Adrenal gland (tissue), 12 donors: ENCODE results near the gene GRM8. TPM values are rescaled to one million over a fixed set of nuclear protein-coding genes. Genes with fewer than 3 reads are reported as not detected.

Source experiments
- DNase-seq, 7 donors: peaks; one replicate each; pipeline ENCODE4 v3.0.0-alpha.2; 2019 to 2020
- H3K27ac ChIP-seq, 5 donors: fragments of 200-600 bp; sonication (generic) in 4 of 5; 1 replicate in 3 of 5; 2 replicates in 2 of 5; pipeline versions ENCODE4 v1.5.1 to v1.8.0; 2016 to 2020; ENCODE audit warnings: mild to moderate bottlenecking in 1 of 5
- H3K27me3 ChIP-seq: fragments of 200-600 bp; 2 replicates; pipeline ENCODE4 v1.8.0; 2021
- H3K36me3 ChIP-seq, 2 donors: fragments of 200-600 bp; replicated peaks in 1 of 2; 1 replicate in 1 of 2; 2 replicates in 1 of 2; pipeline versions ENCODE4 v1.5.1 to v1.8.0; 2018 to 2022
- H3K4me1 ChIP-seq, 2 donors: fragments of 200-600 bp; replicated peaks in 1 of 2; 1 replicate in 1 of 2; 2 replicates in 1 of 2; pipeline versions ENCODE4 v1.5.1 to v1.8.0; 2018 to 2021
- H3K4me3 ChIP-seq, 4 donors: fragments of 200-600 bp; sonication (generic) in 3 of 4; one replicate each; pipeline ENCODE4 v1.5.1; 2016 to 2018
- H3K9me3 ChIP-seq, 3 donors: fragments of 200-600 bp; sonication (generic) in 1 of 3; replicated peaks in 1 of 3; 1 replicate in 2 of 3; 2 replicates in 1 of 3; pipeline versions ENCODE4 v1.5.1 to v1.8.0; 2016 to 2021
- CTCF ChIP-seq, 6 experiments: fragments of 450-650 bp in 4 of 6; fragments of 200-600 bp in 2 of 6; sonication (generic) in 1 of 6; IDR thresholded peaks; 1 replicate in 5 of 6; 2 replicates in 1 of 6; pipeline versions ENCODE4 v1.5.1 to v1.8.0; 2016 to 2021; ENCODE audit warnings: antibody characterized with exemption in 6 of 6, mild to moderate bottlenecking in 2 of 6, moderate library complexity in 1 of 6
- POLR2A ChIP-seq, 2 donors: fragments of 450-650 bp; IDR thresholded peaks; one replicate each; pipeline ENCODE4 v1.6.1; 2017; ENCODE audit warnings: antibody characterized with exemption in 2 of 2, mild to moderate bottlenecking in 2 of 2, moderate library complexity in 1 of 2
- WGBS, 4 donors: extraction: QIAGEN DNeasy Blood & Tissue Kit in 2 of 4; methylation state at CpG; one replicate each; pipeline versions ENCODE4 v1.1.5 to v1.1.7; 2013 to 2017; 5-methylcytosine and 5-hydroxymethylcytosine counted together
- intact Hi-C, 2 donors: fragments of 100-400 bp; cut with DNase I; formaldehyde crosslinking; loops; one replicate each; pipeline versions ENCODE4 v1.14.1 to v1.15.0; 2022 to 2023
- polyA plus RNA-seq, 3 donors: library from polyadenylated mRNA; stranded (reverse); fragments of 200-250 nt in 2 of 3; fragments of 350-450 nt in 1 of 3; fragmentation: Illumina TruSeq in 1 of 3; extraction: RNeasy Lipid Tissue Mini Kit (QIAGEN cat#74804) in 1 of 3; gene quantifications; one replicate each; pipeline ENCODE4 v1.2.3, GENCODE V29; 2013 to 2014
- total RNA-seq, 9 donors: library from RNA; depleted of rRNA in 4 of 9; stranded (reverse); fragments of >200 nt in 4 of 9; fragments of 120-200 nt in 1 of 9; fragmentation: NEBNext Ultra II Directional in 1 of 9; extraction: Animal tissue kit (Norgen Biotek cat#: 25700) in 1 of 9; gene quantifications; one replicate each; pipeline versions ENCODE4 v1.1.0 to v1.2.4, GENCODE V29; 2013 to 2023
- donor health status: healthy with polysubstance abuse.
- donor health status: Bipolar disorder and iron deficiency.
- donor health status: DM: yes; HTN: yes; CAD: no.
- donor health status: DM: no; HTN: no; CAD: no.
- donor health status: DM: no; HTN: no; CAD: no.
- donor health status: DM: yes; HTN: yes; CAD: no.

Gene GRM8
- total and polyA plus RNA-seq, 12 donors = 0.10 to 2.5 (median 0.92) TPM; not detected in 5

- Histone ChIP-seq H3K4me3 (no peak overlapping the region), H3K27ac (no peak overlapping the region), H3K36me3 (no peaks in the 10 kb centered on the region), H3K4me1 (no peaks in the 10 kb centered on the region), H3K9me3 (no peaks in the 10 kb centered on the region), H3K27me3 (no peaks in the 10 kb centered on the region)
- WGBS, 4 donors = 66 to 74% (median 69%) methylated on average over 3 of the region's 3 CpGs
- TF ChIP-seq POLR2A (IDR thresholded peaks at IDR 0.05) (no peak), CTCF (IDR thresholded peaks at IDR 0.05) (no peak)
- DNase-seq = no peak
- intact Hi-C loops = no loop called here
Measured at GRCh38 chr7:126453104-126453503, 799.6 kb downstream of the GRM8 start.

GRCh38 chr7:126450269-126450671 is 802.5 kb downstream of the GRM8 start:
- intact Hi-C loops = no loop called here
- H3K4me1 ChIP-seq = no peaks in the 10 kb centered on the region
- no peak for TF ChIP-seq CTCF (IDR thresholded peaks at IDR 0.05)
- TF ChIP-seq POLR2A (IDR thresholded peaks at IDR 0.05) = no peak
- no peak overlapping the region for H3K4me3 ChIP-seq
- no peaks in the 10 kb centered on the region for H3K27me3 ChIP-seq
- 42 to 58% (median 55%) methylated on average over 4 of the region's 4 CpGs for WGBS, 4 donors
- DNase-seq = no peak
- H3K9me3 ChIP-seq = no peaks in the 10 kb centered on the region
- H3K36me3 ChIP-seq = no peaks in the 10 kb centered on the region
- H3K27ac ChIP-seq = no peak overlapping the region

GRCh38 chr7:126449611-126450268 is 803.0 kb downstream of the GRM8 start:
- TF ChIP-seq POLR2A (IDR thresholded peaks at IDR 0.05) (no peak), CTCF (IDR thresholded peaks at IDR 0.05) (no peak)
- no peaks in the 10 kb centered on the region for H3K4me1 ChIP-seq
- intact Hi-C loops = no loop called here
- no peaks in the 10 kb centered on the region for H3K27me3 ChIP-seq
- H3K36me3 ChIP-seq = no peaks in the 10 kb centered on the region
- DNase-seq = no peak
- H3K4me3 ChIP-seq = no peak overlapping the region
- 66 to 83% (median 74%) methylated on average over 3 of the region's 3 CpGs for WGBS, 4 donors
- H3K27ac ChIP-seq = no peak overlapping the region
- H3K9me3 ChIP-seq = no peaks in the 10 kb centered on the region

- intact Hi-C loops = no loop called here
- no peaks in the 10 kb centered on the region for H3K4me1 ChIP-seq
- no peaks in the 10 kb centered on the region for H3K9me3 ChIP-seq
- WGBS, 4 donors = 60 to 77% (median 69%) methylated on average over 2 of the region's 2 CpGs
- no peaks in the 10 kb centered on the region for H3K36me3 ChIP-seq
- H3K27me3 ChIP-seq = no peaks in the 10 kb centered on the region
- no peak overlapping the region for H3K27ac ChIP-seq
- H3K4me3 ChIP-seq = no peak overlapping the region
- no peak for DNase-seq
- TF ChIP-seq POLR2A (IDR thresholded peaks at IDR 0.05) = no peak
- no peak for TF ChIP-seq CTCF (IDR thresholded peaks at IDR 0.05)
Measured at GRCh38 chr7:126447984-126448383, 804.8 kb downstream of the GRM8 start.
